ENCODE measurements around the gene KATNAL2.
"Not testable (repeated sequence)": the region's sequence is repeated elsewhere in the genome, so short reads cannot be mapped to it uniquely, and the experiment has no call there.

Gene KATNAL2

GRCh38 chr18:46939998-46940571 is 22.7 kb downstream of the KATNAL2 start:
- DNase-seq (ENCODE audit: low read depth in 2 of 2), result no peak

- DNase-seq (ENCODE audit: low read depth in 2 of 2), result no peak
Observed at GRCh38 chr18:46942646-46943045, 25.2 kb downstream of the KATNAL2 start.

GRCh38 chr18:46946656-46947282 is 29.4 kb downstream of the KATNAL2 start:
- DNase-seq (ENCODE audit: low read depth in 2 of 2), result peak; percentile 37 to 46

- no peak for DNase-seq (ENCODE audit: low read depth in 2 of 2)
Observed at GRCh38 chr18:46950064-46950656, 32.8 kb downstream of the KATNAL2 start.

- DNase-seq (ENCODE audit: low read depth in 2 of 2), result no peak
Observed at GRCh38 chr18:46953195-46953594, 35.8 kb downstream of the KATNAL2 start.

- no peak for DNase-seq (ENCODE audit: low read depth in 2 of 2)
Observed at GRCh38 chr18:46958209-46958608, 40.8 kb downstream of the KATNAL2 start.

DNA sequence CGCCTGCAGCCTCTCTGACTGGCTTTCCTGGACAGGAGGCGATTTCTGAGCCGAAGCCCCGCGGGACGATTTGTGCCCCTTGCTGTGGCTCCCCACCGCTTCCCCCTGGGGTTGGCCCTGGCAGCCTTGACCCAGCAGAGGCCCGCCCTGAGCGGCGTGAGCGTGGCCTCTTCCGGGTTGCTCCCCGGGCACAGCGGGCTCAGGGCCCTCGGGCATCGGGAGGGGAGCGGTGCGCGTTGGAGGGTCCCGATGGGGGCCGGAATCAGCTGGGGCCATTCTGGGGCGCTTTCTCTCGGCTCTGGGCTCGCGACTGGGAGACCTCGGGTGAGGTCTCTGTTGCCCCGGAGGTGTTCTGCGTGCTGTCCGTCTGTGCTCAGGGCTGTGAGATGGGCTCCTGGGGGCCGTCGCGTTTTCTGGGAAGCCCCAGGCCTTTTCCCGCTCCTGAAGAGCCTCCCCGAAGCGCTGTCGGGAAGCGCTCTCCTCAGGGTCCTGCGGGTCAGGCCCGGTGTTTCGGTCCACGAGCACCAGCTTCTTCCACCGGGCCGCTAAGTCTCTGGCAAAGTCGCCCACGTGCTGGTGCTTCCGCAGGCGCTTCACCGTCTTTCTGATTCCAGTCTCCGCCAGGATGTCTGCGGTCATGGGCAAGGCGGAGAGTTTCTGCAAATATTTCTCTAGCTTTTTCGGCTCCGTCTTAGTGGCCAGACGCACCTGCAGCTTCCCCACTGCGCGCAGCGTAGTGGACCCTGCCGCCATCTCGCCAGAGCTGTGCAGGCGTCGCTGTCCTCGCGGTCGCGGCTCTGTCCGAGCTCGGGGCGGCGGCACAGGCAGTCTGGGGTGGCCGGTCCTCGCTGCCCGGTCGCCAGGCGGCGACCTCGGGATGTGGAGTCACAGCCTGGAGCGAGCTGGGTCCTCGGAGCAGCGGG is 46.5 kb downstream of the KATNAL2 start:
- not testable (repeated sequence) for DNase-seq (ENCODE audit: low read depth in 2 of 2)

- DNase-seq (ENCODE audit: low read depth in 2 of 2), result not testable (repeated sequence)
Observed at GRCh38 chr18:46964579-46965293, 47.3 kb downstream of the KATNAL2 start.

DNA sequence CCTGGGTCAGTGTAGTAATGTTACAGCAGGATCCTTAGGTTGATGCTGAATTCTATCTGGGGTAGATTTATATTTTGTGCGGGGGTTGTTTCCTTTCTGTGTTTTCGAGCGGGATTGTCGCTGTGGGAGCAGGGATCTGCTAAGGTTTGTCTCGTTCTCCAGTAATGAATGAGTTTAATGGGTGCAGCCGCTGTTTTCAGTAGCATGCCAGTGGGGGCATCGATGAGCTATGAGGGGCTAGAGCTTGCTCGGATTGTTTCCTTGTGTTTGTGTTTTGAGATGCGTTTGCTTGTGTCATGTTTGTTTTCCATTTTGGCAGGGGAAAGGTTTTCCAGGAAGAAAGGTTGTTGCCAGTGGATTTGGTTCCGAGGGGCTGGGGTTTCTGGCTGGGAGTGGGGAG is 48.9 kb downstream of the KATNAL2 start:
- not testable (repeated sequence) for DNase-seq (ENCODE audit: low read depth in 2 of 2)

DNA sequence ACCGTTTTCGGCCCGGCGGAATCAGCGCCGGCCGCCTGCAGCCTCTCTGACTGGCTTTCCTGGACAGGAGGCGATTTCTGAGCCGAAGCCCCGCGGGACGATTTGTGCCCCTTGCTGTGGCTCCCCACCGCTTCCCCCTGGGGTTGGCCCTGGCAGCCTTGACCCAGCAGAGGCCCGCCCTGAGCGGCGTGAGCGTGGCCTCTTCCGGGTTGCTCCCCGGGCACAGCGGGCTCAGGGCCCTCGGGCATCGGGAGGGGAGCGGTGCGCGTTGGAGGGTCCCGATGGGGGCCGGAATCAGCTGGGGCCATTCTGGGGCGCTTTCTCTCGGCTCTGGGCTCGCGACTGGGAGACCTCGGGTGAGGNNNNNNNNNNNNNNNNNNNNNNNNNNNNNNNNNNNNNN is 52.1 kb downstream of the KATNAL2 start:
- DNase-seq (ENCODE audit: low read depth in 2 of 2), result not testable (repeated sequence)

- not testable (repeated sequence) for DNase-seq (ENCODE audit: low read depth in 2 of 2)
Observed at GRCh38 chr18:47019870-47020269, 102.5 kb downstream of the KATNAL2 start.

GRCh38 chr18:47020757-47021156 is 103.4 kb downstream of the KATNAL2 start:
- DNase-seq (ENCODE audit: low read depth in 2 of 2), result not testable (repeated sequence)

GRCh38 chr18:47022821-47023220 is 105.4 kb downstream of the KATNAL2 start:
- DNase-seq (ENCODE audit: low read depth in 2 of 2), result not testable (repeated sequence)

DNA sequence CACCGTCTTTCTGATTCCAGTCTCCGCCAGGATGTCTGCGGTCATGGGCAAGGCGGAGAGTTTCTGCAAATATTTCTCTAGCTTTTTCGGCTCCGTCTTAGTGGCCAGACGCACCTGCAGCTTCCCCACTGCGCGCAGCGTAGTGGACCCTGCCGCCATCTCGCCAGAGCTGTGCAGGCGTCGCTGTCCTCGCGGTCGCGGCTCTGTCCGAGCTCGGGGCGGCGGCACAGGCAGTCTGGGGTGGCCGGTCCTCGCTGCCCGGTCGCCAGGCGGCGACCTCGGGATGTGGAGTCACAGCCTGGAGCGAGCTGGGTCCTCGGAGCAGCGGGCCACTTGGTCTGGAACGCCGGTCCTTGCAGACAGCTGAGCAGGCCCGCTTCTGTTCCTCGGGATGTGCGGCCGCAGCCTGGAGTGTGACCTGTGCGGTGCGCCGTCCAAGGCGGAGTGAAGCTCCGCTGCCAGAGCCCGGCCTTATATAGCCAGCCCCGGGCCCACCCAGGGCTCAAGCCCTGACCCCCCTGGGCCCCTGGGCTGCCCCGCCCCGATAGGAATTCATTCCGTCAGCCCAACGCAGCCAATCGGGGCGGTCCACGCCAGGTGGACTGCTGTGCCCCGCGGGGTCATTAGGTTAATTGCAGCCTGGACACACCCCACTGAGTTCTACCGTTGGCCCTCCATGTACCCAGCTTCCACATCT is 106.5 kb downstream of the KATNAL2 start:
- not testable (repeated sequence) for DNase-seq (ENCODE audit: low read depth in 2 of 2)

DNA sequence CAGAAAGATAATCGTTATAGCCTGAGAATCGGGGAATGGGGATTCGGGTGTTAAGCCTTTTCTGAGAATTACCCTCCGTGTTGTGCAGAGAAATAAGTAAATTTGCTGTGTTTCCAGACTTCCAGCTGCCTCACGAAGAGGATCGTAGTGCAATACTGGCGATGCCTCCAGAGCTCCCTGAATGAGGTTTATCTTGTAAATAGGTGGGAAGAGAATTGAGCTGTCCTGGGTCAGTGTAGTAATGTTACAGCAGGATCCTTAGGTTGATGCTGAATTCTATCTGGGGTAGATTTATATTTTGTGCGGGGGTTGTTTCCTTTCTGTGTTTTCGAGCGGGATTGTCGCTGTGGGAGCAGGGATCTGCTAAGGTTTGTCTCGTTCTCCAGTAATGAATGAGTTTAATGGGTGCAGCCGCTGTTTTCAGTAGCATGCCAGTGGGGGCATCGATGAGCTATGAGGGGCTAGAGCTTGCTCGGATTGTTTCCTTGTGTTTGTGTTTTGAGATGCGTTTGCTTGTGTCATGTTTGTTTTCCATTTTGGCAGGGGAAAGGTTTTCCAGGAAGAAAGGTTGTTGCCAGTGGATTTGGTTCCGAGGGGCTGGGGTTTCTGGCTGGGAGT is 108.3 kb downstream of the KATNAL2 start:
- not testable (repeated sequence) for DNase-seq (ENCODE audit: low read depth in 2 of 2)

GRCh38 chr18:47028738-47029137 is 111.3 kb downstream of the KATNAL2 start:
- not testable (repeated sequence) for DNase-seq (ENCODE audit: low read depth in 2 of 2)

GRCh38 chr18:47029684-47030353 is 112.4 kb downstream of the KATNAL2 start:
- not testable (repeated sequence) for DNase-seq (ENCODE audit: low read depth in 2 of 2)

DNA sequence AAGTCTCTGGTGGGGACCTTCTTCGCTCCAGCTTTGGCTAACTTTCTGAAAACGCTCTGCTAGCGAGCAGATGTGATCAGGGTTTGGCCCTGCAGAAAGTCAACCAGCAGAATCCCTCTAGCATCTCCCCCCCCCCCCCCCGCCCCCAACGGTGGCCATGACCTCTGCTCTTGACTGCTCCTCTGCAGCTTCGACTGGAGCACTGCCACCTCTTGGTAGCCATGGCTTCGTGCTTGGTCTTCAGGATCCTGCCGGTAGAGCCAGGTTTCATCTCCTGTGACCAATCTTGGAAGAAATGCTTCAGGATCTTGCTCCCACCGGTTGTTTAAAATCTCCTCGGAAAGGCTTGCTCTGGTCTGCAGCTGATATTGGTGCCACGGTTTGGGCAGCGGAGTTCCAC is 113.5 kb downstream of the KATNAL2 start:
- not testable (repeated sequence) for DNase-seq (ENCODE audit: low read depth in 2 of 2)

- no peak for DNase-seq (ENCODE audit: low read depth in 2 of 2)
Observed at GRCh38 chr18:47032945-47033344, 115.5 kb downstream of the KATNAL2 start.

- not testable (repeated sequence) for DNase-seq (ENCODE audit: low read depth in 2 of 2)
Observed at GRCh38 chr18:47034591-47034990, 117.2 kb downstream of the KATNAL2 start.
